HG03460 (cell line): ENCODE results near the gene AXIN2.

ENCODE experiments used
- ATAC-seq: cut with Tn5 transposase; IDR thresholded peaks from one replicate; pipeline ENCODE4 v1.9.1; 2021; ENCODE audit not compliant: unreplicated experiment

AXIN2 gene

DNA sequence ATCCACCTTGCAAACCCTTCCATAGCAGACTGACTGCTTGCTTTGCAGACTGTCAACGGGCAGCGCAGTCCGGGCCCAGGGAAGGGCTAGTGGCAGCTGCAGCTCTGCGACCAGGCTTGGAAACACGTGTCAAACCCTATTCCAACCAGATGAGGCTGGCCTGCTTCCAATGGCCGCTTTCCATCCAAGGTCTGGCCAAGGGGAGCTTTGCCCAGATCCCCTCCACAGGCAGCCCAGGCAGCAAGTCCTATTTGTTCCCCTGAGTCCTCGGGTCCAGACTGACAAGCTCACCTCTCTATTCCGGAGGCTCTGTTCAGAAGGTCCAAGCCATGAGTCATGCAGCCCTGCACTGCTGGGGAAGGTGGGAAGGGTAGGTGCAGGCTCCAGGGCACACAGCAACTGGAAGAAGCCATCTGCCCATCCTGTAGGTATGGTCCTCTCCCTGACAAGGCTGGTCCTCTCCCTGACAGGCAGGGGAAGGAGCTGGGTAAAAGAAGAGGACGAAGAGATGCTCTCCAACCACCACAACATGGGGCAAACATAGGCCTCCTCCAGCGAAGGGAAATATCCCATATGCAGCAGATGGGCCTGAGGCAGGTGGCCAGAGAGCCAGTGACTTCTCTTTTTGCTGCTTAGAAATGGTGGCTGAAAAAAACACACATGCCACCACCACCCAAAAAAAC is 22.6 kb upstream of the AXIN2 start:
- no peak for ATAC-seq

DNA sequence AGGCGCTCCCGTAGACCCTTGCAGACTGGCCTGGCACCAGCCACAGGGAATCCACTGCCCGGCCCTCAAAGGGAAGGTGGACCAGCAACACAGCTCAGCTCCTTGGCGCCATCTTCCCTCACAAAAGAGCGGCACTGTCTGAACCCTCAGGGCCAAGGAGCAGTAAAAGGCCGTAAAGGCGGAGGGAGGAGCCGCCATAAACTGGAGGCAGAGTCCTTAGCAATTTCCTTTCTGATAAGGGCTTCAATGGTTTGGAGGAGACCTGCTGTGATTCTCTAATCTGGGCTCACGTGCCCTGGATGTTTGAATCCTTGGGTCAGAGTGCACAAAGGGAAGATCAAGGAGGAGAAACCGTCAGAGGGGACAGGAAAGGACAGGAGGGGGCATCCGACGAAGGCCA is 15.5 kb upstream of the AXIN2 start:
- no peak for ATAC-seq

GRCh38 chr17:65573282-65573602 is 11.8 kb upstream of the AXIN2 start:
- ATAC-seq = no peak

DNA sequence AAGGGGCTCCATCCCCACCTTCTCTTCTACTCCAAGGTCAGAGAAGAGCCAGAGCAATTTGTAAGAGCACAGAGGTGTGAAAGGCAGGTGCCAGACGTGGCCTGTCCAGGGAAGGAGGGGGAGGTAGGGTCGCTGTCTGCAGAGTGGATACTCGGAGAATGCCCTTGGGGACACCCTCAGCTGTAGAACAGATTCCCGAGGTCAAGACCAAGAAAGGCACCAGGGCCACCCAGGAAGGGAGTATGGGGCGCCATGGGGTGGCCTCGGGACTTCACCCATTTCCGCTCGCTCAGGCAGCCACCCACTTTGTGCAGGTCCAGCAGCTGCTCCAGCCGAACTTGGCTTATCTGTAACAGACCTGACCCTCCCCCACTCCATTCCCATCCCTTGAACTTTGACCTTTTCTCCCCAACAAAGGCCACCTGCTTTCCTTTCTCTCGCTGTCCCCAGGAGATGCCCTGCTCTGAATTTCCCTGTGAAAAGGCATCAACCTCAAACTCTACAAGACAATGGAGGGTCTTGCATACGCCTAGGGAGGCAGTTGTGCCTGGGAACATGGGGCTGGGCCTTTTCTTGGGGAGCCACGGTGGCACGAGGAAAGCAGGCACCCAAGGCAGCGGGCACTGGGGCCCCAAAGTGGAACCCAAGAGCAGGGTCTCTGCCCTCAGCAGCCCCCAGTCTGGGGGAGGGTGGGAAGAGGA is 11.3 kb upstream of the AXIN2 start:
- ATAC-seq = no peak

- no peak for ATAC-seq
These were observed 10.7 kb upstream of the AXIN2 start for GRCh38 chr17:65572186-65572580.

GRCh38 chr17:65568918-65569317 is 7.5 kb upstream of the AXIN2 start:
- ATAC-seq = no peak

GRCh38 chr17:65567566-65567965 is 6.1 kb upstream of the AXIN2 start:
- no peak for ATAC-seq

DNA sequence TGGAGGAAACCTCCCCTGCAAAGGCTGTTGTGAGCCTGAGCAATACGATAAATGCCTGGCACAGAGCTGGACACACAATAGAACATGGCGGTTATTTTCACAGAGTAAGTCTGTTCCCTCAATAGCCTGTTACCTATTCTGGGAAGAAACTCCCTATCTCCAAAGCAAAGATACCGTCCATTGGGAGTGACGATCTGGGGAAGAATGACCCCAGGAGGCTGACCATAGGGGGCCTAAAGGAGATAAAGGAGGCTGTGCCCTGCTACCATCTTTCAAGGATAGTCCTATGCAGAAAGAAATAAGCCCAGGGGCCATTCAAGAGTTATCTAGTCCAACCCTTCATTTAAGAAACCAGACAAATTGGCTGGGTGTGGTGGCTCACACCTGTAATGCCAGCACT is 4.1 kb upstream of the AXIN2 start:
- ATAC-seq = no peak

GRCh38 chr17:65564793-65565192 is 3.3 kb upstream of the AXIN2 start:
- ATAC-seq = no peak

- no peak for ATAC-seq
These were observed 721 bp upstream of the AXIN2 start for GRCh38 chr17:65562206-65562531.

- ATAC-seq = no peak
These were observed 608 bp downstream of the AXIN2 start for GRCh38 chr17:65560628-65561451.

GRCh38 chr17:65559804-65560627 is 1.4 kb downstream of the AXIN2 start:
- no peak for ATAC-seq

GRCh38 chr17:65559461-65559803 is 2.0 kb downstream of the AXIN2 start:
- ATAC-seq = no peak

DNA sequence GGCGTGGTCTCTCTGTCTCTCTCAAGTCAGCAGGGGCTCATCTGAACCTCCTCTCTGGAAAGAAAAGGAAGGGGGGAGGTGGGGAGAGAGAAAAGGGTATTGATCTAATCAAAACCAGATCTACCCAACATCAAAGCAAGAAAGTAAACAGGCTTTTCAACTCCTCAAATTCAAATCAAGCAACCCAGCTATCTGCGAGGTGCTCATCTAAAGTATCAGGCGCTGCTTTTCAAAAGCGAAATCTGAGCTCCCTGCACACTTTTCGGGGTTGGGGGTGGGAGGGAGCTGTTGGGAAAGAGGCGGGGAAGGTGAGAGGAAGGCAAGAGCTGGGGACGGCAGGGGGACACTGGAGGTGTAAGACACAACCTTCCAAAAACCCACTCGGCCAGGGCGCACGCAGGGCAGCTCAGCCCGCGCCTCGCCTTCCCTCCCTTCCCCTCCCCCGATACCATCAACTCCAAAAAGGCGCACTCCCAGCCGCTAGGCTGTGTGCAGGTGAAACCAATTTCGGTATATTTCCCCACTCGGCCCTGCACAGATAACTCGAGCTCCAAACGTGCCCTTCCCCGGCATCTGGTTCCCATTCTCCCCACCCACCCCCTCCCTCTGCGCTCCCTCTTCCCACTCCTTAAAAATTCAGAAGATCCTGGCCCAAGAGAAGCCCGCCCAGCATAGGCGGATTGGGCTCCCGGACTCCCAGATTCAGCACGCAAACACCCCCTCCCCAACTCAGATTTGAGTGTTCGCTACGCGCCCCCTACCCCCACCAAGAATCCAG is 2.6 kb downstream of the AXIN2 start:
- no peak for ATAC-seq

DNA sequence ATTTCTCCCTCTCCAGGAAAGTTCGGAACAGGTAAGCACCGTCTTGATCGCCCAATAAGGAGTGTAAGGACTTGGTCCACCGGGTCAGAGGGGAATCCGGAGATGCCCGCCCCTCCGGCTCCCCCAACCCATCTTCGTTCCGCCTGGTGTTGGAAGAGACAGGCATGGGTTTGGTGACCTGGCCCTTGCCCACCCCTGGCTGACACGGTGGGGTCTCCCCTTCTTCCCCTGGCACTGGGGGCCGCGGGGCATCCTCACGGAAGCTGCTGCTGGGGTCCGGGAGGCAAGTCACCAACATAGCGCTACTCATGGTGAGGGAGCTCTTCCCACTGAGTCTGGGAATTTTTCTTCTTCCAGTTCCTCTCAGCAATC is 3.2 kb downstream of the AXIN2 start:
- no peak for ATAC-seq

GRCh38 chr17:65557349-65558310 is 3.8 kb downstream of the AXIN2 start:
- ATAC-seq = no peak

- no peak for ATAC-seq
These were observed 4.5 kb downstream of the AXIN2 start for GRCh38 chr17:65556910-65557348.

DNA sequence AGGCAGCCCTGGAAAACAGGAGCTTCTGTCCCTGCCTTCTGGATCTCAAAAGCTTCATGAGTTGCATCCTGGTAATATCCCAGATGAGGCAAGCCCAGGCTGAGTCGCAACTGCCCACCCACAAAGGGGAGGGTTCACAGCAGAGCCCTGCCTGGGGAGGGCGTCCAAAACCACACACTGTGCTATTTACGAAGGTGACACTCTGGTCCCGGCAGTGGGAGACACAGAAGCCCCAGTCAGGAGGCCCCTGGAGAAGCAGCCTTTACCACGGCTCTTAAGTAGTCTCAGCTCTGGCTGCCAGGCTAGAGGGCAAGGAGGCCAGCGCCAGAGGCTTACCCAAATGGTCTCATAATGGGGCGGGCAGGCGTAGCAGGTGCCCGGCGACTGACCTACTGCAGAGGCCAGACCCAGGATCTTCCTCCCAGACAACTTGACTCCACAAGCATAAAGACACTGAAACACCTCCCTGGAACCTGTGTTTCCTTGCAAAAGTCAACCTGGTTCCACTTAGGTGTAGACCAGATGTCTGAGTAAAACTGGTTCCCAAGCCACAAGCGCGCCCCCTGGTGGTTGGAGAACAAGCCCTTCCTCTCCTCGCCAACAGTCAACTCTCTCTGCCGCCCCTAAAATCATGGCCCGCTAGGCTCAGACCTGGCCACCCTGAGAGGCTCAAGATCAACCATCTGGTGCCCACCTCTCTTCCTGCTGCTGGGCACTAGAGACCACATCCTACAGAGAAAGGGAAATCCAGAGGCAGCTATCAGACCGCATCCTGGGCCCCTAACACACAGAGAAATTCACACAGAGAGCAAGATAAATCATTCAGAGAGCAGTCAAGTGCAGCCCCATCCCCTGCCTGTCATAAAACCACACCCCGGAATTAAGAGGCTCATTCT is 5.2 kb downstream of the AXIN2 start:
- ATAC-seq = no peak
